ENCODE data around the gene EIF1.
A peak's percentile ranks its signal among the peaks of the same experiment; 100 is the strongest.

The EIF1 gene

DNA sequence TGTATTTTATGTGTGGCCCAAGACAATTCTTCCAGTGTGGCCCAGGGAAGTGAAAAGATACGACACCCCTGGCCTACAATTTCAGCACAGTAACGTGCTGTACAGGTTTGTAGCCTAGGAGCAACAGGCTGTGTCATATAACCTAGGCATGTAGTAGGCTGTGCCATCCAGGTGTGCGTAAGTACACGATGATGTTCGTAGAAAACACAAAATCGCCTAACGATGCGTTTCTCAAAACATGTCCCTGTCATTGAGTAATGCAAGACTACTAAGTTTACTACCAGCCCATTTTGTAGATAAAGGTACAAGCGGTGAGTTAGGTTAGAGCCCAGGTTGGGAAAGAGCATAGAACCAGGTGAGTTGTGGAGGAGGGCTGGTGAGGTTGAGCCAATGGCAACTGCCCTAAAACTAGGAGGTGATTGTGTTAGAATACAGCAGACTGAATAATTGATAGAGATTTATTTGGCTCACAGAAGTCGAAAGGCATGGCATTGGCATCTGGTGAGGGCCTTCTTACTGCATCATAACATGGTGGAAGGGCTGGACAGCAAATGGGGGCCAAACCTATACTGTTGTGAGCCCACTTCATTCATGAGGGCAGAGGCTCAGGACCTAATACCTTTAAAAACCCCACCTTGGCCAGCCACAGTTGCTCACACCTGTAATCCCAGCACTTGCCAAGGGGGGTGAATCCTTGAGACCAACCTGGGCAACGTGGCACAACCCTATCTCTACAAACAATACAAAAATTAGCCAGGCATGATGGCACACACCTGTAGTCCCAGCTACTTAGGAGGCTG lies 4.2 kb downstream of the EIF1 start:
- TF ChIP-seq, protein P1, sequence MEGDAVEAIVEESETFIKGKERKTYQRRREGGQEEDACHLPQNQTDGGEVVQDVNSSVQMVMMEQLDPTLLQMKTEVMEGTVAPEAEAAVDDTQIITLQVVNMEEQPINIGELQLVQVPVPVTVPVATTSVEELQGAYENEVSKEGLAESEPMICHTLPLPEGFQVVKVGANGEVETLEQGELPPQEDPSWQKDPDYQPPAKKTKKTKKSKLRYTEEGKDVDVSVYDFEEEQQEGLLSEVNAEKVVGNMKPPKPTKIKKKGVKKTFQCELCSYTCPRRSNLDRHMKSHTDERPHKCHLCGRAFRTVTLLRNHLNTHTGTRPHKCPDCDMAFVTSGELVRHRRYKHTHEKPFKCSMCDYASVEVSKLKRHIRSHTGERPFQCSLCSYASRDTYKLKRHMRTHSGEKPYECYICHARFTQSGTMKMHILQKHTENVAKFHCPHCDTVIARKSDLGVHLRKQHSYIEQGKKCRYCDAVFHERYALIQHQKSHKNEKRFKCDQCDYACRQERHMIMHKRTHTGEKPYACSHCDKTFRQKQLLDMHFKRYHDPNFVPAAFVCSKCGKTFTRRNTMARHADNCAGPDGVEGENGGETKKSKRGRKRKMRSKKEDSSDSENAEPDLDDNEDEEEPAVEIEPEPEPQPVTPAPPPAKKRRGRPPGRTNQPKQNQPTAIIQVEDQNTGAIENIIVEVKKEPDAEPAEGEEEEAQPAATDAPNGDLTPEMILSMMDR (IDR thresholded peaks at IDR 0.05; ENCODE audit: low read depth, low read length, poor library complexity, severe bottlenecking) = no peak
- no peak for TF ChIP-seq EZH2phosphoT487 (IDR thresholded peaks at IDR 0.05; ENCODE audit: borderline replicate concordance, low read length)
- H3K36me3 ChIP-seq (ENCODE audit: control insufficient read depth, low read length) = peaks cover 54% of the 10 kb centered on the region
- H3F3A ChIP-seq (ENCODE audit: control insufficient read depth, insufficient read depth) = peaks cover 58% of the 10 kb centered on the region
- H3K9me2 ChIP-seq (replicated peaks; ENCODE audit: control insufficient read depth, low read length) = no peaks in the 10 kb centered on the region
- H3K79me2 ChIP-seq (ENCODE audit: control insufficient read depth, low read length) = peaks cover 26% of the 10 kb centered on the region
- H4K20me1 ChIP-seq (ENCODE audit: control insufficient read depth, insufficient read depth, low read depth, low read length) = peaks cover 27% of the 10 kb centered on the region
- H3K4me1 ChIP-seq (ENCODE audit: control insufficient read depth, low read length) = peaks cover 11% of the 10 kb centered on the region
- no peaks in the 10 kb centered on the region for H3K27me3 ChIP-seq (ENCODE audit: control insufficient read depth, low read length)
- no peak overlapping the region for H3K4me3 ChIP-seq (ENCODE audit: low read length)
- H3K4me2 ChIP-seq (ENCODE audit: low read length) = no peak overlapping the region
- no peaks in the 10 kb centered on the region for H3K9me3 ChIP-seq (ENCODE audit: control insufficient read depth, insufficient read depth, low read length)
- no peak overlapping the region for H3K27ac ChIP-seq (ENCODE audit: low read depth, low read length)

DNA sequence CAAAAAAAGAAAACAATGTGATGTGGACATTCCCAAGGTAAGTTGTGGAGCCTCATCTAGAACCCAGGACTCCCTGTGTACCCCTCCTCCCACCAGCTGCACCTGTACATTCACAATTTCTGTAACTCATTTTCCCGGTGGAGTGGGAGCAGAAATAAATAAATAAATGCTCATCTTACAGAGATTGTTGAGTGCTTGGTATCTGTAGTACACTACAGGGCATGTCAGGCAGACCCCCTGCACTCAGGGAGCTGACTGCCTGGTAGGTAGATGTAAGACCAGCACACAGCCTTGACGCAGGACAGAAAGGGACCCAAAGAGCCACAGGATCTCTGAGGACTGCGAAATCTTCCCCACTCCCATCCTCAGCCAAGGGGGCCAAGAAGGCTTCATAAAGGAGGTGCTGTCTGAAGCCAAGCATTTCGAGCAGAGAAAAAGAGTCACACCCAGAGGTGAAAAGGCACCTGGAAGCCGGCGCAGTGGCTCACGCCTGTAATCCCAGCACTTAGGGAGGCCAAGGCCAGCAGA lies 6.5 kb downstream of the EIF1 start:
- peaks cover 11% of the 10 kb centered on the region for H3K79me2 ChIP-seq (ENCODE audit: control insufficient read depth, low read length)
- no peak overlapping the region for H3K27ac ChIP-seq (ENCODE audit: low read depth, low read length)
- H3K4me3 ChIP-seq (ENCODE audit: low read length) = no peak overlapping the region
- no peak overlapping the region for H3K4me2 ChIP-seq (ENCODE audit: low read length)
- H3K27me3 ChIP-seq (ENCODE audit: control insufficient read depth, low read length) = no peaks in the 10 kb centered on the region
- peaks cover 5% of the 10 kb centered on the region for H3K4me1 ChIP-seq (ENCODE audit: control insufficient read depth, low read length)
- peaks cover 41% of the 10 kb centered on the region for H3K36me3 ChIP-seq (ENCODE audit: control insufficient read depth, low read length)
- TF ChIP-seq, protein P1 (IDR thresholded peaks at IDR 0.05; ENCODE audit: low read depth, low read length, poor library complexity, severe bottlenecking) = no peak
- no peak for TF ChIP-seq EZH2phosphoT487 (IDR thresholded peaks at IDR 0.05; ENCODE audit: borderline replicate concordance, low read length)
- no peaks in the 10 kb centered on the region for H3K9me3 ChIP-seq (ENCODE audit: control insufficient read depth, insufficient read depth, low read length)
- no peaks in the 10 kb centered on the region for H3K9me2 ChIP-seq (replicated peaks; ENCODE audit: control insufficient read depth, low read length)
- H3F3A ChIP-seq (ENCODE audit: control insufficient read depth, insufficient read depth) = peaks cover 50% of the 10 kb centered on the region
- H4K20me1 ChIP-seq (ENCODE audit: control insufficient read depth, insufficient read depth, low read depth, low read length) = peaks cover 20% of the 10 kb centered on the region

DNA sequence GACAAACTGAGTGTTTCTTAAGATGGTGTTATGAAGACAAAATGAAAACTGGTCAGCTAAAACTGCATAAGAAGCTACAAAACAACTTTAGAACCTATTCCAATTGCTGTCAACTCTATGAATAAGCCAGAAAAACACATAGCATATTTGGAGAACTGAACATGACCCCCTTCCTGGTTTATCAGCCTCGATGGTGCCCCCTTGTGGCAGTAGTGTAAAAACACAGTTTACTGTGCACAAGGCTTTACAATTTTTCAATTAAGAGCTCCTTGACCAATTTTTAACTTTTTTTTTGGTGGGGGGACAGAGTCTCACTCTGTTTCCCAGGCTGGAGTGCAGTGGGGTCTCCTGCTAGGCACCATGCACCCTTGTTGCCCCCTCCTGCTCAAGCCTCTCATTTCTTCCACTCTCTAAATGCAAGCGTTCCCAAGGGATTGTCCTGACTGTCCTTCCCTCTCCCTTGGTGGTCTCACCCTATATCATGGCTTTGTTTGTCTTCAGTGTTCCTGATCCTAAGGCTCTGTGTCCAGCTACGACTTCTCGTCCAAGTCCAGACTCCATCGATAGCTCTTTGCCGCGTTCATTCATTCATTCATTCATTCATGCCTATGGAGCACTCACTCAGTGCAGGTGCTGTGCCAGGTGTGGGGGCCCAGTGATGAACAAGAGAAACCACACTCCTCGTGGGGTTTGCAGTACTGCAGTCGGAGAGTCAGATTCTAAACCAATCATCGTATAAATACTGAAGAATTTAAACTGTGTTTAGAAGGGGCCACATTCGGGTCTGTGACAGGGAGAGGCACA lies 7.5 kb downstream of the EIF1 start:
- Histone ChIP-seq H3K4me2 (ENCODE audit: low read length) (no peak overlapping the region), H3K27me3 (ENCODE audit: control insufficient read depth, low read length) (no peaks in the 10 kb centered on the region), H3K27ac (ENCODE audit: low read depth, low read length) (no peak overlapping the region), H3F3A (ENCODE audit: control insufficient read depth, insufficient read depth) (peaks cover 41% of the 10 kb centered on the region), H3K9me3 (ENCODE audit: control insufficient read depth, insufficient read depth, low read length) (no peaks in the 10 kb centered on the region), H3K4me1 (ENCODE audit: control insufficient read depth, low read length) (0 out of 2 replicates have a peak, but pooled peaks cover under 1% of the 10 kb centered on the region), H4K20me1 (ENCODE audit: control insufficient read depth, insufficient read depth, low read depth, low read length) (peaks cover 10% of the 10 kb centered on the region), H3K36me3 (ENCODE audit: control insufficient read depth, low read length) (peaks cover 31% of the 10 kb centered on the region), H3K9me2 (replicated peaks; ENCODE audit: control insufficient read depth, low read length) (no peaks in the 10 kb centered on the region), H3K79me2 (ENCODE audit: control insufficient read depth, low read length) (peaks cover 1% of the 10 kb centered on the region), H3K4me3 (ENCODE audit: low read length) (no peak overlapping the region)
- no peak for TF ChIP-seq EZH2phosphoT487 (IDR thresholded peaks at IDR 0.05; ENCODE audit: borderline replicate concordance, low read length)
- TF ChIP-seq, protein P1 (IDR thresholded peaks at IDR 0.05; ENCODE audit: low read depth, low read length, poor library complexity, severe bottlenecking) = peak; percentile 87
